Adrenal gland (tissue), 12 donors: ENCODE results near the gene CMIP. TPM values are rescaled to one million over a fixed set of nuclear protein-coding genes. Genes with fewer than 3 reads are reported as not detected.

ENCODE experiments used
- DNase-seq, 7 donors: peaks; one replicate each; pipeline ENCODE4 v3.0.0-alpha.2; 2019 to 2020
- H3K27ac ChIP-seq, 5 donors: fragments of 200-600 bp; sonication (generic) in 4 of 5; 1 replicate in 3 of 5; 2 replicates in 2 of 5; pipeline versions ENCODE4 v1.5.1 to v1.8.0; 2016 to 2020; ENCODE audit warnings: mild to moderate bottlenecking in 1 of 5
- H3K27me3 ChIP-seq: fragments of 200-600 bp; 2 replicates; pipeline ENCODE4 v1.8.0; 2021
- H3K36me3 ChIP-seq, 2 donors: fragments of 200-600 bp; replicated peaks in 1 of 2; 1 replicate in 1 of 2; 2 replicates in 1 of 2; pipeline versions ENCODE4 v1.5.1 to v1.8.0; 2018 to 2022
- H3K4me1 ChIP-seq, 2 donors: fragments of 200-600 bp; replicated peaks in 1 of 2; 1 replicate in 1 of 2; 2 replicates in 1 of 2; pipeline versions ENCODE4 v1.5.1 to v1.8.0; 2018 to 2021
- H3K4me3 ChIP-seq, 4 donors: fragments of 200-600 bp; sonication (generic) in 3 of 4; one replicate each; pipeline ENCODE4 v1.5.1; 2016 to 2018
- H3K9me3 ChIP-seq, 3 donors: fragments of 200-600 bp; sonication (generic) in 1 of 3; replicated peaks in 1 of 3; 1 replicate in 2 of 3; 2 replicates in 1 of 3; pipeline versions ENCODE4 v1.5.1 to v1.8.0; 2016 to 2021
- POLR2A ChIP-seq, 2 donors: fragments of 450-650 bp; IDR thresholded peaks; one replicate each; pipeline ENCODE4 v1.6.1; 2017; ENCODE audit warnings: antibody characterized with exemption in 2 of 2, mild to moderate bottlenecking in 2 of 2, moderate library complexity in 1 of 2
- WGBS, 4 donors: extraction: QIAGEN DNeasy Blood & Tissue Kit in 2 of 4; methylation state at CpG; one replicate each; pipeline versions ENCODE4 v1.1.5 to v1.1.7; 2013 to 2017; 5-methylcytosine and 5-hydroxymethylcytosine counted together
- intact Hi-C, 2 donors: fragments of 100-400 bp; cut with DNase I; formaldehyde crosslinking; loops; one replicate each; pipeline versions ENCODE4 v1.14.1 to v1.15.0; 2022 to 2023
- polyA plus RNA-seq, 3 donors: library from polyadenylated mRNA; stranded (reverse); fragments of 200-250 nt in 2 of 3; fragments of 350-450 nt in 1 of 3; fragmentation: Illumina TruSeq in 1 of 3; extraction: RNeasy Lipid Tissue Mini Kit (QIAGEN cat#74804) in 1 of 3; gene quantifications; one replicate each; pipeline ENCODE4 v1.2.3, GENCODE V29; 2013 to 2014
- total RNA-seq, 9 donors: library from RNA; depleted of rRNA in 4 of 9; stranded (reverse); fragments of >200 nt in 4 of 9; fragments of 120-200 nt in 1 of 9; fragmentation: NEBNext Ultra II Directional in 1 of 9; extraction: Animal tissue kit (Norgen Biotek cat#: 25700) in 1 of 9; gene quantifications; one replicate each; pipeline versions ENCODE4 v1.1.0 to v1.2.4, GENCODE V29; 2013 to 2023
- TF ChIP-seq, protein P1 (sequence below), 6 experiments: fragments of 450-650 bp in 4 of 6; fragments of 200-600 bp in 2 of 6; sonication (generic) in 1 of 6; IDR thresholded peaks; 1 replicate in 5 of 6; 2 replicates in 1 of 6; pipeline versions ENCODE4 v1.5.1 to v1.8.0; 2016 to 2021; ENCODE audit warnings: antibody characterized with exemption in 6 of 6, mild to moderate bottlenecking in 2 of 6, moderate library complexity in 1 of 6
- donor health status: healthy with polysubstance abuse.
- donor health status: Bipolar disorder and iron deficiency.
- donor health status: DM: yes; HTN: yes; CAD: no.
- donor health status: DM: no; HTN: no; CAD: no.
- donor health status: DM: no; HTN: no; CAD: no.
- donor health status: DM: yes; HTN: yes; CAD: no.

CMIP gene
- total and polyA plus RNA-seq, 12 donors, result 8.1 to 87.9 (median 42.5) TPM

GRCh38 chr16:81645266-81645694 is 200.7 kb downstream of the CMIP start:
- TF ChIP-seq, protein P1, sequence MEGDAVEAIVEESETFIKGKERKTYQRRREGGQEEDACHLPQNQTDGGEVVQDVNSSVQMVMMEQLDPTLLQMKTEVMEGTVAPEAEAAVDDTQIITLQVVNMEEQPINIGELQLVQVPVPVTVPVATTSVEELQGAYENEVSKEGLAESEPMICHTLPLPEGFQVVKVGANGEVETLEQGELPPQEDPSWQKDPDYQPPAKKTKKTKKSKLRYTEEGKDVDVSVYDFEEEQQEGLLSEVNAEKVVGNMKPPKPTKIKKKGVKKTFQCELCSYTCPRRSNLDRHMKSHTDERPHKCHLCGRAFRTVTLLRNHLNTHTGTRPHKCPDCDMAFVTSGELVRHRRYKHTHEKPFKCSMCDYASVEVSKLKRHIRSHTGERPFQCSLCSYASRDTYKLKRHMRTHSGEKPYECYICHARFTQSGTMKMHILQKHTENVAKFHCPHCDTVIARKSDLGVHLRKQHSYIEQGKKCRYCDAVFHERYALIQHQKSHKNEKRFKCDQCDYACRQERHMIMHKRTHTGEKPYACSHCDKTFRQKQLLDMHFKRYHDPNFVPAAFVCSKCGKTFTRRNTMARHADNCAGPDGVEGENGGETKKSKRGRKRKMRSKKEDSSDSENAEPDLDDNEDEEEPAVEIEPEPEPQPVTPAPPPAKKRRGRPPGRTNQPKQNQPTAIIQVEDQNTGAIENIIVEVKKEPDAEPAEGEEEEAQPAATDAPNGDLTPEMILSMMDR (IDR thresholded peaks at IDR 0.05), result no peak
- TF ChIP-seq POLR2A (IDR thresholded peaks at IDR 0.05), result peak; percentile 8 to 36
- H3K27me3 ChIP-seq, result no peaks in the 10 kb centered on the region
- H3K4me3 ChIP-seq, result no peak overlapping the region
- WGBS, 4 donors, result 20 to 54% (median 44%) methylated on average over 1 to 20 of the region's 20 CpGs
- peak overlapping the region in 3 of 5 donors; percentile 58 to 87 (median 85) for H3K27ac ChIP-seq
- intact Hi-C loops, result no loop called here
- H3K4me1 ChIP-seq, result peaks cover 0 to 28% of the 10 kb centered on the region in 2 donors
- peak; percentile 88 to 98 (median 96) for DNase-seq
- no peaks in the 10 kb centered on the region for H3K36me3 ChIP-seq
- H3K9me3 ChIP-seq, result no peaks in the 10 kb centered on the region

DNA sequence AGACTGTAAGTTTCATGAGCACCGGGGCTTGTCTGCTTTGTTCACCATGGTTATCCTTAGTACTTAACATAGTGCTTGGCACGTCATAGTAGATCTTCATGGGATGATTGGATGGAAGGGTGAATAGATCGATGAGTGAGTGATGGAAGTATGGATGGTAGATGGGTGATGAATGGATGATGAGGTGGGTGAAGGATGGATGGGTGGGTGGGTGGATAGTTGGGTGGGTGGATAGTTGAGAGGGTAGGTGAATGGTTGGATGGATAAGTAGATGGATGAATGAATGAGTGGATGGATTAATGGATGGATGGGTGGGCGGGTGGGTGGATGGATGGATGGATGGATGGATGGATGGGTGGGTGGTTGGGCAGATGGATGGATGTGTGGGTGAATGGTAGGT is 201.3 kb downstream of the CMIP start:
- intact Hi-C loops, result no loop called here
- Histone ChIP-seq H3K9me3 (no peaks in the 10 kb centered on the region), H3K36me3 (no peaks in the 10 kb centered on the region), H3K27me3 (no peaks in the 10 kb centered on the region), H3K4me3 (no peak overlapping the region), H3K4me1 (peaks cover 0 to 28% of the 10 kb centered on the region in 2 donors), H3K27ac (peak overlapping the region in 3 of 5 donors; percentile 58 to 87 (median 85))
- no peak for DNase-seq
- TF ChIP-seq, protein P1 (IDR thresholded peaks at IDR 0.05), result no peak
- no peak for TF ChIP-seq POLR2A (IDR thresholded peaks at IDR 0.05)
- 88 to 94% (median 89%) methylated on average over 4 of the region's 4 CpGs for WGBS, 4 donors

GRCh38 chr16:81646561-81646960 is 202.0 kb downstream of the CMIP start:
- H3K36me3 ChIP-seq, result no peaks in the 10 kb centered on the region
- WGBS, 4 donors, result 85 to 95% (median 91%) methylated on average over 1 of the region's 1 CpG
- H3K9me3 ChIP-seq, result no peaks in the 10 kb centered on the region
- peaks cover 0 to 28% of the 10 kb centered on the region in 2 donors for H3K4me1 ChIP-seq
- peak overlapping the region in 1 of 5 donors; percentile 85 for H3K27ac ChIP-seq
- DNase-seq, result no peak
- no peaks in the 10 kb centered on the region for H3K27me3 ChIP-seq
- TF ChIP-seq POLR2A (IDR thresholded peaks at IDR 0.05), result no peak
- TF ChIP-seq, protein P1 (IDR thresholded peaks at IDR 0.05), result no peak
- intact Hi-C loops, result no loop called here
- H3K4me3 ChIP-seq, result no peak overlapping the region

DNA sequence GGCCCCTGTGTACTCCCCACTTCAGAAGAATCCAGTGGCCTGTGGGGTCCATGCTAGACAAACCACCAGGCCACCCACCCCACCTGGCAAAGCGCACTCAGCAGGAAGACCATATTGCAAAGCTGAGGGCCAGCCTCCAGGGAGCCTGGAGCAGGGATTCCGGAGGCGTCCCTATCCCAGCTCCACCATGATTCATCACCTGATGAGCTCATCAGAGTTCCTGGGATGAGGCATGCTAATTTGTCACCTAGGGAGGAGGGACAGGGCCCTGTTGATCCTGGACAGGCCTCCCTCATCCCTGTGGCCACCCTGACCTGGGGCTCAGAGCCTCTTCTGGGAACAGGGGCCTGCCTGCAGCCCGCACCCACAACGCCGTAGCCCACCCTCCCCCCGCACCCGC is 202.9 kb downstream of the CMIP start:
- TF ChIP-seq, protein P1 (IDR thresholded peaks at IDR 0.05), result no peak
- TF ChIP-seq POLR2A (IDR thresholded peaks at IDR 0.05), result no peak
- Histone ChIP-seq H3K36me3 (no peaks in the 10 kb centered on the region), H3K27ac (peak overlapping the region in 1 of 5 donors; percentile 85), H3K4me1 (peaks cover 0 to 28% of the 10 kb centered on the region in 2 donors), H3K9me3 (no peaks in the 10 kb centered on the region), H3K4me3 (no peak overlapping the region), H3K27me3 (no peaks in the 10 kb centered on the region)
- intact Hi-C loops, result no loop called here
- WGBS, 4 donors, result 65 to 77% (median 73%) methylated on average over 3 to 8 of the region's 8 CpGs
- peak in 6 of 7 donors; percentile 49 to 81 (median 60) for DNase-seq
